Osteocyte (in vitro differentiated cells): ENCODE measurements around the gene SAG. TPM values are rescaled to one million over a fixed set of nuclear protein-coding genes. Genes with fewer than 3 reads are reported as not detected.
A peak's percentile ranks its signal among the peaks of the same experiment; 100 is the strongest.

Experiments used
- DNase-seq: peaks from one replicate; pipeline ENCODE4 v3.0.0; 2021; ENCODE audit warnings: mixed read lengths; ENCODE audit not compliant: unreplicated experiment; ENCODE audit errors: extremely low spot score
- H3K27ac Mint-ChIP-seq: one replicate; pipeline ENCODE4 v1.8.0; 2021; ENCODE audit warnings: mild to moderate bottlenecking, mixed read lengths; ENCODE audit not compliant: unreplicated experiment
- H3K27me3 Mint-ChIP-seq: one replicate; pipeline ENCODE4 v1.8.0; 2021; ENCODE audit warnings: mixed read lengths; ENCODE audit not compliant: unreplicated experiment
- H3K36me3 Mint-ChIP-seq: one replicate; pipeline ENCODE4 v1.8.0; 2021; ENCODE audit warnings: mixed read lengths; ENCODE audit not compliant: unreplicated experiment
- H3K4me1 Mint-ChIP-seq: one replicate; pipeline ENCODE4 v1.8.0; 2021; ENCODE audit warnings: mixed read lengths; ENCODE audit not compliant: unreplicated experiment
- H3K4me3 Mint-ChIP-seq: one replicate; pipeline ENCODE4 v1.8.0; 2021; ENCODE audit warnings: mild to moderate bottlenecking, moderate library complexity, mixed read lengths; ENCODE audit not compliant: unreplicated experiment
- H3K9me3 Mint-ChIP-seq: one replicate; pipeline ENCODE4 v1.8.0; 2021; ENCODE audit warnings: mixed read lengths; ENCODE audit not compliant: unreplicated experiment
- CTCF ChIP-seq: fragments of 200-600 bp; sonication (generic); IDR thresholded peaks from 2 replicates; pipeline ENCODE4 v1.5.0; 2021; ENCODE audit warnings: antibody characterized with exemption, mild to moderate bottlenecking, moderate library complexity
- total RNA-seq: library from RNA; stranded (reverse); gene quantifications from 2 replicates; pipeline ENCODE4 v1.2.1, GENCODE V29; 2021

Gene SAG
- total RNA-seq, 1 donor from 2014 or later = not detected

- H3K9me3 Mint-ChIP-seq = no peaks in the 10 kb centered on the region
- H3K4me3 Mint-ChIP-seq = no peak overlapping the region
- H3K27me3 Mint-ChIP-seq = no peaks in the 10 kb centered on the region
- H3K4me1 Mint-ChIP-seq = peaks cover 57% of the 10 kb centered on the region
- DNase-seq = no peak
- H3K36me3 Mint-ChIP-seq = peaks cover 13% of the 10 kb centered on the region
- peak overlapping the region; percentile 98 for H3K27ac Mint-ChIP-seq
- no peak for TF ChIP-seq CTCF
Measured at GRCh38 chr2:233389601-233390125, 82.0 kb downstream of the SAG start.

GRCh38 chr2:233395687-233396086 is 88.1 kb downstream of the SAG start:
- DNase-seq = no peak
- H3K27me3 Mint-ChIP-seq = no peaks in the 10 kb centered on the region
- peaks cover 32% of the 10 kb centered on the region for H3K4me1 Mint-ChIP-seq
- H3K36me3 Mint-ChIP-seq = peaks cover 27% of the 10 kb centered on the region
- no peak for TF ChIP-seq CTCF
- no peaks in the 10 kb centered on the region for H3K9me3 Mint-ChIP-seq
- no peak overlapping the region for H3K4me3 Mint-ChIP-seq
- H3K27ac Mint-ChIP-seq = no peak overlapping the region

Other genes with a start within 250 kb of the SAG start
- gene INPP5D, start 247.5 kb upstream of the SAG start, total RNA-seq = 0.31 and 0.40 TPM in 2 replicates
- 20.9 and 23.4 TPM in 2 replicates for gene ATG16L1, start 56.1 kb upstream of the SAG start, total RNA-seq
- gene DGKD, start 46.7 kb downstream of the SAG start, total RNA-seq = 65.4 and 70.5 TPM in 2 replicates